SU-DHL-6 (cell line): ENCODE results near the gene METRN.

Experiments
- H2AFZ ChIP-seq: fragments of 200-600 bp; sonication (generic); 2 replicates; pipeline ENCODE4 v1.6.1; 2014; ENCODE audit warnings: low read depth, mild to moderate bottlenecking, moderate library complexity, mixed read lengths, antibody characterized with exemption, low read length; ENCODE audit not compliant: severe bottlenecking
- H3F3A ChIP-seq: fragments of 200-600 bp; shearing (Covaris generic); 2 replicates; pipeline ENCODE4 v1.6.0; 2016; ENCODE audit warnings: antibody characterized with exemption, mild to moderate bottlenecking; ENCODE audit not compliant: insufficient read depth
- H3K27ac ChIP-seq: fragments of 200-600 bp; sonication (generic); 2 replicates; pipeline ENCODE4 v1.5.1; 2016; ENCODE audit warnings: low read depth, mild to moderate bottlenecking, low read length, moderate library complexity, mixed read lengths
- H3K27me3 ChIP-seq: fragments of 200-600 bp; sonication (generic), shearing (Covaris generic); 2 replicates; pipeline ENCODE4 v1.6.0; 2014; ENCODE audit warnings: mild to moderate bottlenecking, low read length
- H3K36me3 ChIP-seq: fragments of 200-600 bp; sonication (generic); 2 replicates; pipeline ENCODE4 v1.6.1; 2014; ENCODE audit warnings: mild to moderate bottlenecking, low read length, mixed read lengths
- H3K4me2 ChIP-seq: fragments of 300-600, 200-600 bp; shearing (Covaris generic), sonication (generic); 2 replicates; pipeline ENCODE4 v1.6.0; 2014; ENCODE audit warnings: low read length, low read depth, mild to moderate bottlenecking; ENCODE audit not compliant: poor library complexity, severe bottlenecking
- H3K4me3 ChIP-seq: fragments of 200-600 bp; sonication (generic); 2 replicates; pipeline ENCODE4 v1.5.1; 2014; ENCODE audit warnings: antibody characterized with exemption, low read length, mild to moderate bottlenecking, mixed read lengths; ENCODE audit not compliant: insufficient read depth, poor library complexity, severe bottlenecking
- H3K79me2 ChIP-seq: fragments of 200-600 bp; sonication (generic); 2 replicates; pipeline ENCODE4 v1.6.1; 2014; ENCODE audit warnings: mild to moderate bottlenecking, low read length, moderate library complexity; ENCODE audit not compliant: insufficient read depth
- H3K9ac ChIP-seq: fragments of 200-600 bp; sonication (generic); 2 replicates; pipeline ENCODE4 v1.7.0; 2014; ENCODE audit warnings: mild to moderate bottlenecking, low read length
- H3K9me2 ChIP-seq: fragments of 200-600 bp; sonication (generic); replicated peaks from 2 replicates; pipeline ENCODE4 v1.6.1; 2014; ENCODE audit warnings: low read length; ENCODE audit not compliant: insufficient read depth
- H3K9me3 ChIP-seq: fragments of 200-600 bp; sonication (generic); 2 replicates; pipeline ENCODE4 v1.6.1; 2014; ENCODE audit warnings: low read length, mixed read lengths; ENCODE audit not compliant: insufficient read depth
- H4K20me1 ChIP-seq: fragments of 200-600 bp; sonication (generic); 2 replicates; pipeline ENCODE4 v1.6.1; 2014; ENCODE audit warnings: low read depth, mild to moderate bottlenecking, antibody characterized with exemption, low read length, moderate library complexity, mixed read lengths
- CTCF ChIP-seq: fragments of 200-600 bp; sonication (generic); IDR thresholded peaks from one replicate; pipeline ENCODE4 v1.5.1; 2017; ENCODE audit warnings: antibody characterized with exemption, mild to moderate bottlenecking, low read length, moderate library complexity; ENCODE audit not compliant: insufficient read depth, poor library complexity, severe bottlenecking
- EZH2phosphoT487 ChIP-seq: fragments of 200-600 bp; sonication (generic), shearing (Covaris generic); conservative IDR thresholded peaks from 2 replicates; pipeline ENCODE4 v1.6.1; 2018; ENCODE audit warnings: mild to moderate bottlenecking, antibody characterized with exemption, low read length, moderate library complexity, mixed read lengths

The METRN gene

DNA sequence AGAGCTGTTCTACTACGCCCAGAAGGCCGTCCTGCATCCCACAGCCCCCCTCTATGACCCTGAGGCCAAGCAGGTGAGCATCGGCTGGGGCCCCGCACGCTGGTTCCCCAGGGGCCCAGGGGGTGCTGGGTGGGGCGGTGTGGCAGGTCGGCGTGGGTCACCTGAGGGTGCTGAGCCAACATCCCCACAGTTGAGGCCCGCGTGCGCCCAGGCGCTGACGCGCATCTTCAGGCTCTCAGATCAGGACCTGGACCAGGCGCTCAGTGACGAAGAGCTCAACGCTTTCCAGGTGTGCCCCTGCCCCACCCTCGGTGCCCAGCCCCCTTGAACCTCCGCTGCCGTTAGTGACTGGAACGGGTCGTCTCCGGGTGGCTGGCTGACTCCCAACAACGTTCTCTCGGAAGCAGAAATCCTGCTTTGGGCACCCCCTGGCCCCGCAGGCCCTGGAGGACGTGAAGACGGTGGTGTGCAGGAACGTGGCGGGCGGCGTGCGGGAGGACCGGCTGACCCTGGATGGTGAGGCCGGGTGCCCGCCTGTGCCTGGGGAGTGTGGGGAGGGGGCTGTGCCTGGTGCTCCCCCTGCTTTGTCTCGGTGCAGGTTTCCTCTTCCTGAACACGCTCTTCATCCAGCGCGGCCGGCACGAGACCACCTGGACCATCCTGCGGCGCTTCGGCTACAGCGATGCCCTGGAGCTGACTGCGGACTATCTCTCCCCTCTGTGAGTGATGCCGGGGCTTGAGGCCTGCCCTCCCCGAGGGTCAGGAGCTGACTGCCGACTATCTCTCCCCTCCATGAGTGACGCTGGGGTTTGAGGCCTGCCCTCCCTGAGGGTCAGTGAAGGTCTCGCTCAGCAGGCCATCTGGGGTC, 44.2 kb upstream of the METRN start:
- H3K27ac ChIP-seq, result no peak overlapping the region
- H2AFZ ChIP-seq, result no peak overlapping the region
- no peaks in the 10 kb centered on the region for H3K27me3 ChIP-seq
- no peaks in the 10 kb centered on the region for H4K20me1 ChIP-seq
- peaks cover 8% of the 10 kb centered on the region; the same call in 1 of the 2 replicates for H3K79me2 ChIP-seq
- no peaks in the 10 kb centered on the region for H3F3A ChIP-seq
- no peaks in the 10 kb centered on the region for H3K9me3 ChIP-seq
- H3K36me3 ChIP-seq, result no peaks in the 10 kb centered on the region
- H3K9me2 ChIP-seq, result no peaks in the 10 kb centered on the region
- no peak overlapping the region for H3K4me3 ChIP-seq
- no peak overlapping the region for H3K9ac ChIP-seq
- no peak for TF ChIP-seq CTCF
- TF ChIP-seq EZH2phosphoT487, result no peak
- no peak overlapping the region for H3K4me2 ChIP-seq

DNA sequence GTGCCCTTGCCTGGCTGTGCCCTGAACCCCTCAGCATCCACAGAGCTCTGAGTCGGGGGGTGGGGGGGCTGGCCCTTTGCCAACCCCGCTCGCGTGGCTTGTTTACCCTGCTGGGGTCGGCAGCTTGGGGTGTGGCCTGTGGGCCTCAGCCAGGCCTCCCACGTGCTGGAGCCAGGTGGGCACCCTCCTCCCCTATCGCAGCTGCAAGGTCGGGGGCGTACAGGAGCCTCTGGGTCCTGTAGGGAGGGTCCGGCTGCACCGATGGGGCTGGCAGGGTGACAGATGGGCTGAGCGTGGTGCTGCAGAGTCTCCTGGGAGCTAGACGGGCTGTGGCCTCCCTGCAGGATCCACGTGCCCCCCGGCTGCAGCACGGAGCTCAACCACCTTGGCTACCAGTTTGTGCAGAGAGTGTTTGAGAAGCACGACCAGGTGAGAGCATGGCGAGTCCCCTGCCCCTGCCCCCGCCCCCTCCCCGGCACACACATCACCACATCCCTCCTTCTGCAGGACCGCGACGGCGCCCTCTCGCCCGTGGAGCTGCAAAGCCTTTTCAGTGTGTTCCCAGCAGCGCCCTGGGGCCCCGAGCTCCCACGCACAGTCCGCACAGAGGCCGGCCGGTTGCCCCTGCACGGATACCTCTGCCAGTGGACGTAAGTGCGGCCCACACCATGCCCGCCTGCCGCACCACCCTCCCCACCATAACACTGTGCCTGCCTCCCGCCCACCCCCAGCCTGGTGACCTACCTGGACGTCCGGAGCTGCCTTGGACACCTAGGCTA, 43.4 kb upstream of the METRN start:
- Histone ChIP-seq H3K4me2 (no peak overlapping the region), H3K4me3 (no peak overlapping the region), H3K9me3 (no peaks in the 10 kb centered on the region), H3K36me3 (no peaks in the 10 kb centered on the region), H3K27me3 (no peaks in the 10 kb centered on the region), H3K9me2 (no peaks in the 10 kb centered on the region), H2AFZ (no peak overlapping the region), H3K79me2 (peaks cover 8% of the 10 kb centered on the region; the same call in 1 of the 2 replicates), H3F3A (no peaks in the 10 kb centered on the region), H4K20me1 (no peaks in the 10 kb centered on the region), H3K9ac (no peak overlapping the region), H3K27ac (no peak overlapping the region)
- no peak for TF ChIP-seq EZH2phosphoT487
- no peak for TF ChIP-seq CTCF

DNA sequence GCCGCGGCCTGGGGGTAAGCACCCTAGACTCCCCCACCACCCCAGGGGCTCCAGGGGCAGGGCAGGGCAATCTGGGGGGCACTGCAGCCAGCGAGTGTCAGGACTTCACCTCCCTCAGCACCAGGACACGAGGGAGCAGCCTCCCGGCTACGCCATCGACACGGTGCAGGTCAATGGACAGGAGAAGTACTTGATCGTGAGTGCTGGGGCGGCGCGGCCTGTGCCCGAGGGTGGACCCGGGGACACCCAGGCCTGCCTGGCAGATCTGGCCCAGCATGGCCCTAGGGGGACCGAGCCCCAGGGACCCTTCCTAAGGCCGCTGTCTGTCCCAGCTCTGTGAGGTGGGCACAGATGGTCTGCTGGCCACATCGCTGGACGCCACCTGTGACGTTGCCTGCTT, 42.5 kb upstream of the METRN start:
- no peaks in the 10 kb centered on the region for H3K27me3 ChIP-seq
- no peak overlapping the region for H3K27ac ChIP-seq
- H3K9me2 ChIP-seq, result no peaks in the 10 kb centered on the region
- H3K36me3 ChIP-seq, result no peaks in the 10 kb centered on the region
- no peaks in the 10 kb centered on the region for H3K9me3 ChIP-seq
- H3K4me3 ChIP-seq, result no peak overlapping the region
- TF ChIP-seq EZH2phosphoT487 (no peak), CTCF (no peak)
- H3F3A ChIP-seq, result no peaks in the 10 kb centered on the region
- no peak overlapping the region for H2AFZ ChIP-seq
- H3K4me2 ChIP-seq, result no peak overlapping the region
- H3K79me2 ChIP-seq, result peaks cover 8% of the 10 kb centered on the region; the same call in 1 of the 2 replicates
- no peaks in the 10 kb centered on the region for H4K20me1 ChIP-seq
- no peak overlapping the region for H3K9ac ChIP-seq
